ENCODE results near the gene RAB6B.
A peak's percentile ranks its signal among the peaks of the same experiment; 100 is the strongest.

RAB6B gene

GRCh38 chr3:133805702-133806475, 89.8 kb downstream of the RAB6B start, which contains the start of gene SRPRB:
Gene SRPRB (plus strand): TSS chr3:133805815. CDS start chr3:133805849, 34 bp downstream.
- no peaks in the 10 kb centered on the region for H3K4me1 ChIP-seq (ENCODE audit: control insufficient read depth, insufficient read depth, low read length)
- ChIA-PET CTCF (interaction anchor here (0.6 to 0.9 kb wide), 2 partner anchors 12 to 53 kb away, joined by 3 read pairs; no protein-coding TSS in a partner anchor), POLR2A (interaction anchor here (0.6 kb wide), 1 partner anchor 101 kb away, joined by 4 read pairs; no protein-coding TSS in a partner anchor)
- no peaks in the 10 kb centered on the region for H3K9me3 ChIP-seq (ENCODE audit: control insufficient read depth, insufficient read depth, low read depth, low read length)
- H3K27ac ChIP-seq (ENCODE audit: extremely low read depth, low read depth, low read length): no peak within 1 kb of the TSS
- peak within 1 kb of the TSS; percentile 91 for H3K4me3 ChIP-seq (ENCODE audit: low read depth, low read length)
- H3K36me3 ChIP-seq (ENCODE audit: control insufficient read depth in 2 of 2, insufficient read depth in 1 of 2, low read length in 2 of 2): peaks cover 15 to 28% of the 10 kb centered on the region in 2 experiments
- peak; percentile 88; the same call in 1 of the 2 replicates for TF ChIP-seq ZNF76 (tag by site-specific recombination; IDR thresholded peaks at IDR 0.05; ENCODE audit: borderline replicate concordance, low read depth)
- no peak for TF ChIP-seq TSHZ1 (tag by site-specific recombination; IDR thresholded peaks at IDR 0.05; ENCODE audit: borderline replicate concordance)
- no peak for TF ChIP-seq ZNF658 (tag by site-specific recombination; IDR thresholded peaks at IDR 0.05)
- TF ChIP-seq, protein P1, sequence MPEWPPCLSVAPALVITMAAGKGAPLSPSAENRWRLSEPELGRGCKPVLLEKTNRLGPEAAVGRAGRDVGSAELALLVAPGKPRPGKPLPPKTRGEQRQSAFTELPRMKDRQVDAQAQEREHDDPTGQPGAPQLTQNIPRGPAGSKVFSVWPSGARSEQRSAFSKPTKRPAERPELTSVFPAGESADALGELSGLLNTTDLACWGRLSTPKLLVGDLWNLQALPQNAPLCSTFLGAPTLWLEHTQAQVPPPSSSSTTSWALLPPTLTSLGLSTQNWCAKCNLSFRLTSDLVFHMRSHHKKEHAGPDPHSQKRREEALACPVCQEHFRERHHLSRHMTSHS (tag by site-specific recombination; IDR thresholded peaks at IDR 0.05): no peak
- no peak for TF ChIP-seq ZNF792 (tag by site-specific recombination; IDR thresholded peaks at IDR 0.05)
- no peak for TF ChIP-seq HOXC10 (CRISPR knock-in tag; IDR thresholded peaks at IDR 0.05)
- TF ChIP-seq ZNF335 (tag by site-specific recombination; conservative IDR thresholded peaks at IDR 0.05): peak; percentile 96
- no peak for TF ChIP-seq ZNF558 (tag by site-specific recombination; IDR thresholded peaks at IDR 0.05)
- peak; percentile 88 for TF ChIP-seq ZBTB17 (tag by site-specific recombination; IDR thresholded peaks at IDR 0.05)
- no peak for TF ChIP-seq ZNF155 (tag by site-specific recombination; IDR thresholded peaks at IDR 0.05)
- TF ChIP-seq GLI4 (tag by site-specific recombination; IDR thresholded peaks at IDR 0.05): 0 out of 2 replicates have a peak, but pooled peaks have one; percentile 17
- peak; percentile 94 for TF ChIP-seq ZBTB48 (tag by site-specific recombination; IDR thresholded peaks at IDR 0.05)
- TF ChIP-seq ZNF837 (tag by site-specific recombination; IDR thresholded peaks at IDR 0.05): no peak
- TF ChIP-seq ZNF518A (tag by site-specific recombination; conservative IDR thresholded peaks at IDR 0.05; ENCODE audit: low read depth): 0 out of 2 replicates have a peak, but pooled peaks have one; percentile 9
- TF ChIP-seq, protein P2, sequence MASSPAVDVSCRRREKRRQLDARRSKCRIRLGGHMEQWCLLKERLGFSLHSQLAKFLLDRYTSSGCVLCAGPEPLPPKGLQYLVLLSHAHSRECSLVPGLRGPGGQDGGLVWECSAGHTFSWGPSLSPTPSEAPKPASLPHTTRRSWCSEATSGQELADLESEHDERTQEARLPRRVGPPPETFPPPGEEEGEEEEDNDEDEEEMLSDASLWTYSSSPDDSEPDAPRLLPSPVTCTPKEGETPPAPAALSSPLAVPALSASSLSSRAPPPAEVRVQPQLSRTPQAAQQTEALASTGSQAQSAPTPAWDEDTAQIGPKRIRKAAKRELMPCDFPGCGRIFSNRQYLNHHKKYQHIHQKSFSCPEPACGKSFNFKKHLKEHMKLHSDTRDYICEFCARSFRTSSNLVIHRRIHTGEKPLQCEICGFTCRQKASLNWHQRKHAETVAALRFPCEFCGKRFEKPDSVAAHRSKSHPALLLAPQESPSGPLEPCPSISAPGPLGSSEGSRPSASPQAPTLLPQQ (tag by site-specific recombination; IDR thresholded peaks at IDR 0.05): peak; percentile 68
- no peak for TF ChIP-seq ZNF24 (tag by site-specific recombination; IDR thresholded peaks at IDR 0.05)
- no peak for TF ChIP-seq ZNF10 (tag by site-specific recombination; IDR thresholded peaks at IDR 0.05)
- TF ChIP-seq ZNF677 (tag by site-specific recombination; IDR thresholded peaks at IDR 0.05): no peak
- no peak for TF ChIP-seq ZNF521 (tag by site-specific recombination; IDR thresholded peaks at IDR 0.05)
- TF ChIP-seq PATZ1 (tag by site-specific recombination; IDR thresholded peaks at IDR 0.05): peak; percentile 73
- peak; percentile 95 for TF ChIP-seq ZBTB20 (tag by site-specific recombination; IDR thresholded peaks at IDR 0.05)
- no peak for TF ChIP-seq ZNF610 (tag by site-specific recombination; IDR thresholded peaks at IDR 0.05; ENCODE audit: borderline replicate concordance)
- TF ChIP-seq ZNF629 (tag by site-specific recombination; IDR thresholded peaks at IDR 0.05): no peak; the same call in 1 of the 2 replicates
- no peak for TF ChIP-seq ZNF19 (tag by site-specific recombination; IDR thresholded peaks at IDR 0.05; ENCODE audit: low read depth)

Measured in HEK293 (cell line).